Amygdala (tissue), 56 donors: ENCODE results near the gene CYP26B1.

Experiments
- DNase-seq, 56 donors: peaks; one replicate each; lab custom pipeline; 2025; lab: John Stamatoyannopoulos, UW

Gene CYP26B1

DNA sequence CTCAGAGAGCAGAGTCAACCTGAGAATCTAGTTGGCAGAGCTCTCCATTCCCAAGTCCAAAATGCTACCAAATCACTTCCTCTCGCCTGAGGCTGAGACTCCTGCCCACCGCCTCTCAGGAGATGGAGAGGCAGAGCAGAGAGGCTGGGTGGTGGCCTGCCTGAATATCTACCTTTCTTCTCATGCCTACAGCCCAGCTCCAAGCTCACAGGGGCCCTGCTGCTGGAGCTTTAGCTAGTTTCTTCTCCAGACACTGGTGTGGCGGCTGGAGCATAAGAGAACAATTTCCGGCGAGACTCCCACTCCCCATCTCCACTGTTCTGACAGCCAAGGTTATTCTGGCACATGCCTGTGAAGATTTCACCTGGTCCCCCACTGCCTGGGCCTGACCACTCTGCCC is 8.1 kb upstream of the CYP26B1 start:
- no peak for DNase-seq

DNA sequence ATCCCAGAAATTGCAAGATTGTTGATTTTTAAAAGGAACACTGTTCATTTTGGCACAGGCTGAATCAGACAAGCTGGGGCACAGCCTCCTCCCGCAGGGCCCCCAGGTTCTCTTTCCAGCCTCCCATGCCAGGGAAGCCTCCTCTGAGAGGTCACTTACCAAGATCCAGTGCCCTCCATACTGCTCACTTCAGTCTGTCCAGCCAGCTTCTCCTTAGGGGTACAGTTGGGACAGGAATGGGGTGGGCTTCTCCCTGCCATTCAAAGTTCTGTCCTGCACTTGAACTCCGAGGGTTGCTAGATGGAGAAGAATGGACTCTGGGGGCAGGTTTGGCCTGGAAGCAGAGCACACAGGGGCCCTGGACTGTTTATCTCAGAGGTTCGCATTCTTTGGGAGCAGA is 7.5 kb upstream of the CYP26B1 start:
- DNase-seq = no peak

DNA sequence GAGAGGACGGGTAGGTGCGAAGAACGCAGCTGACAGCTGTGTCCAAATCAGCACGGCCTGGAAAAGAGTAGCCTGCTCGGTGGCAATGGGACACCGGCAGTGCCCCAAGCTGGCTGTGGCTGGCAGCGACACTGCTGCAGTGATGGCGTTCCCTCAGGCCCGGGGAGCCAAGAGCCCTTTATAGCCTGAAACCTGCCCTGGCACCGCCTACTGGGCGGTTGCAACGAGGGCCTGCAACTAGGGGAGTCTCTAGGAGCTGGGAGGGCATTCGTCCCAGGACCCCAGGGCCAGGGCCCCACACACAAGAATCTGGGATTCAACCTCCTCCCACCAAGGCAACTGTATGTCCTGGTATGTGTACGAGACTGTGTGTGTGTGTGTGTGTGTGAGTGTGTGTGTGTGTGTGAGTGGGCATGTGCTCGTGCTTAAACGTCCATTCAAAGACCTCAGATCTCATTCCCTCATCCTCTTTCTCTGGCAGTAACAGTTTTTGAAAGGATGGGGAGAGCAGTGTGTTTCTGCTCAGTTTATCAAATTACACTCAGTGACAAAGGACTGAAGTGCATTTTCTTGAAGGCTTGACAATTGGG is 6.8 kb upstream of the CYP26B1 start:
- DNase-seq = no peak

DNA sequence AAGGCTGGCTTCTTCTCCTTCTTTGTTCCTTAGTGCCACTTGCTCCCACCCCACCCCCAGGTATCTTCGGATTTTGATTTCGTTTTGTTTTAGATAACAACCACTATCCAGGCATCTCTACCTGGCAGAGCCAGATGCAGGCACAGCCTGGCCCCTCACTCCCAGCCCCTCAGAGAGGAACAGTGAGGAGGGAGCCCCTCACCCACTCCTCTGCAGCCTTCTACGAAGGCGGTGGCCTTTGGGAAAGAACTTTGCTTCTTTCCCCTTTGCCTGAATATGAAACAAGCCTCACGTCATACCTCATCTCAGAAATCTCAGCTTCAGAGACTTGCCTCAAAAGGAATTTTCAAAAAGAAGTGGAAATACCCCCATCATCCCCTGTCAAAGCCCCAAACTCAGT is 6.3 kb upstream of the CYP26B1 start:
- no peak for DNase-seq

DNA sequence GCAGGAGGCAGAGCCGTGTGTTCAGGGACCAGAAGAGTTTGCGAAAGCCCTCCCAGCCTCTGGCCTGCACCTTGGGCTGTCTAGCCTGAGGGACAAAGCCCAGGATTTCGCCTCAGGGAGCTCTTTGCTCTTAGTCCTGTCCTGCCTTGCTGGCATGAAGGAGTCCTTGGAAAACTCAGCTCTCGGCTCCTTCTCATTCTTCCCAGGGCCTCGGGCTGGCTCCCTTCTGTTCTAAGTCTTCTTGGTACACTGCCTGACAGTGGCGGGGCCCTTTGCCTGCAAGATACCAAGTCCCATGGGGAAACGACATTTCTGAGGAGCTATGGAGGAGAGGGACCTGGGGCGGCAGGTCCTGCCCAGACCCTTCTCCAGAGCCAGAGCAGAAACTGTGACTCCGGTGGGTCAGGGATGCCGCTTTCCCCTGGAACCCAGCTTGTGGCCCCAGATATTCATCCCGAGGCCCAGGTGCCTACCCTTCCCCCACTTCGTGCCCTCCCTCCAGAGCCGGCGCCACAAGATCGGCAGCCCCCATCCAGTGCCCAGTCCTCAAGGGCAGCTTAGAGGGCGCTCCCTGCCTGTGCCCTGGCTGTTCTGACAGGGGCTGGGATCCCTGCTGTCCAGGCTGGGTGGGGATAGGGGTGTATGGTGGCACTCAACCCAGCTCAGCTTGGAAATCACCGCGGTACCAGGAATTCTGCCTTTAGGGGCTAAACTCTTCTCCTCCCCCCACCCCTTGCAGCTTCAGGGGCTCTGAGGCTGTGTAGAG is 5.5 kb upstream of the CYP26B1 start:
- DNase-seq = no peak

DNA sequence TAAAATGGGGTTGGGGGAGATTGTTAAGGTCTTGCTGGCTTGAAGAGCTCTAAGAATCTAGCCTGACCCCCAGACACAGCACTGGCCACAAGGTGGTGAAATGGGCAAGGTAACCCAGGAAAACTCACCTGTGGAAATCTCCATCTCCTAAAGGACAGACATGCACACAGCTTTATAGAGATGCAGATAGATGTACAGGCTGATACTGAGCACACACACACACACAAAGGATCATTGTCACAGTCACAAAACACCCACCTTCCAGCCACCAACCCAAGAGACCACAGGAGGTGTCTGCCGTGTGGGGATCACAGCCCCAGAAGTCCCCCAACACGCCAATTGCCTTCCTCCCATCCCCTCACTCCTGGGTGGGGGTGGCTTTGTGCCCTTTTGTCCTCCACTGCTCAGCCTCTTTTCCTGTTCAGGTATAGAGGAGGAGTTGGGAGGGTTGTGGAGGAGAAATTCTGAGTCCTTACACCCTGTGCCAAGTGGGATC is 3.2 kb upstream of the CYP26B1 start:
- DNase-seq = no peak

DNA sequence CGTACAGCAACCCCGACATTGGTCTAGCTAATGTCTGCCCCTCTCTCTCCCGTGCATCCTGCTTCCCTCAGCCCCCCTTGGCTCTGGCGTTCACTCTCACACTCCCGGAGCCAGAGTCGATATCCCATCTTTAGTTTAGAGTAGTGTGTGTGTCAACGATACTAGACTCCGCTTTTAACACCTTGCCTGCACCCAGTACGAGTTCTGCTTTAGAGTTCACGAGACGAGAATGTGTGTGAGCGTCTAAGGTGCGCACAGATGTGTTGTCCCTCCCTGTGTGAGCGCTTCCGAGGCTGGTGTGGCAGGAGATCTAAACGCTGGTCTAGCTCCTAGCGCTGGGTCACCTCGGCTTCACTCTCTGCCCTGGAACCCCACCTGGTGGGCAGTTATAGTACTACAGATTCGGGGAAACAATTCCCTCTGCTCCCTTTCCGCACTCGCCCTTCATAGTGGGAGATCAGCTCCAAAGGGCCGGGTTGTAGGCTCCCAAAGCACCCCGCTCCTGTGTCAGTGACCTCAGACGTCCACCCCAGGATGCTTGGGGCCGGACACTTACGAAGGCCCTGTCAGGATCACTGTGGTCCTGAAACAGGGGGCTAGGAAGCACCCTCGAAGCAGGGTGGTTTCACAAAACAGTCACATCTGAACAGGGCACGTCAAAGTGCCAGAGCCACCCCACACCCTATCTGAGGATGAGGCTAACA is 2.6 kb upstream of the CYP26B1 start:
- peak in 48 of 56 donors; percentile 35 to 89 (median 64) for DNase-seq

DNA sequence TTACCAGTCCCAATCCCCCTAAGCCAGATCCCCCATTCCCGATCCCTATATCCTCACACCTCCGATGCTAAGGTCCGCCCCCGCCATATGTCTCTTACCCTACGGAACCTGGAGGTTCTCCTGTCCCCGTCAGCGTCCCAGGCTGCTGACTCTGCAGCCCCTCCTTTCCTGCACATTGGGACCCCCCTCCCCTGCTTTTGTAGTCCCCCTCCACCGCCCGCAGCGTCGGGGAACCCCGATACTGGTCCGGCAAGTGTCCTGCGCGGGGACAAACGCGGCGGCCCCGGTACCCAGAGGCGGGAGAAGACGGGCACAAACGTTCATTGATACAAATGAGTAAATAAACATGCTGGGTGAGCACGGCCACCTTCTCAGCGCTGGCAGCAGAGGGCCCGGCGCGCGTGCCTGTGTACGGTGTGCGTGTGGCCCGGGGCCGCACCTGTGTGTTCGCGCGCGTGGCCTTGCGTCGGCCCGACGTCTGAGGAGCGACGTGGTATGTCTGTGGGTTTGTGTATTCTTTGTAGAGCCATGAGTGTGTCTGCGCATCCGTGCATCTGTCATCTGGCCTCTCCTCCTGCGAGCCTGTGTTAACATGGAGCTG is 2.0 kb upstream of the CYP26B1 start:
- DNase-seq = peak in 4 of 56 donors; percentile 29 to 61 (median 57)

DNA sequence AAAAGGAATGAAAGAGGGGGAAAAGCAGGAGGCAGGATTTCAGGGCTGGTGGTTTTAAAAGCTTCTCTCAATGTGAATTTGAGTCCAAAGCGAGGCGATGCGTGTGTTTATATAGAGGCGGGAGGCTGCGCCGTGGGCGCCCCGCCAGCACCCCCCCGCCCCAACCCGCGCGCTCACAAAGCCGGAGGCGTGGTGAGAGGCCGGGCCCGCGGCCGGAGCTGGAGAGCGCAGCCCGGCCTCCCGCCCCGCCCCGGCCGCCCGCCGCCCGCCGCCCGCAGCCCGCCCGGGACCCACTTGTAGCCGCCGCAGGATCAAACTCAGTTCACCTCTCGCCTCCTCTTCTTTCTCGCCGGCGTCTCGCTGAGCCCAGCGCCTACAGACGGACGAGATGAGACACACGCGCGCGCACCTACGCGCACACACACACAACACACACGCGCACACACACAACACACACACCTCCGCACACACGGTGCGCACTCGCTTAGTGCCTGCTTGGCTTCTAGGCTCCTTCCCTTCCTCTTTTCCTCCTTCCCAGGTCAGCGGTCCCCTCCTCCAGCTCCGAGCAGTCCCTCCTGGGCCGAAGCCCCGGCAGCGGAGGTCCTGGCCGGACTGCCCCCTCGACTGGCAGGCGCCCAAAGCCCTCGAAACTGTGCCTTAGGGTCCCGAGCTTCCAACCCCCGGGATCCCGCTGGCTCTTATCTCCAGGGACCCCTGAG is 1.3 kb upstream of the CYP26B1 start:
- peak in 22 of 56 donors; percentile 19 to 73 (median 42) for DNase-seq

DNA sequence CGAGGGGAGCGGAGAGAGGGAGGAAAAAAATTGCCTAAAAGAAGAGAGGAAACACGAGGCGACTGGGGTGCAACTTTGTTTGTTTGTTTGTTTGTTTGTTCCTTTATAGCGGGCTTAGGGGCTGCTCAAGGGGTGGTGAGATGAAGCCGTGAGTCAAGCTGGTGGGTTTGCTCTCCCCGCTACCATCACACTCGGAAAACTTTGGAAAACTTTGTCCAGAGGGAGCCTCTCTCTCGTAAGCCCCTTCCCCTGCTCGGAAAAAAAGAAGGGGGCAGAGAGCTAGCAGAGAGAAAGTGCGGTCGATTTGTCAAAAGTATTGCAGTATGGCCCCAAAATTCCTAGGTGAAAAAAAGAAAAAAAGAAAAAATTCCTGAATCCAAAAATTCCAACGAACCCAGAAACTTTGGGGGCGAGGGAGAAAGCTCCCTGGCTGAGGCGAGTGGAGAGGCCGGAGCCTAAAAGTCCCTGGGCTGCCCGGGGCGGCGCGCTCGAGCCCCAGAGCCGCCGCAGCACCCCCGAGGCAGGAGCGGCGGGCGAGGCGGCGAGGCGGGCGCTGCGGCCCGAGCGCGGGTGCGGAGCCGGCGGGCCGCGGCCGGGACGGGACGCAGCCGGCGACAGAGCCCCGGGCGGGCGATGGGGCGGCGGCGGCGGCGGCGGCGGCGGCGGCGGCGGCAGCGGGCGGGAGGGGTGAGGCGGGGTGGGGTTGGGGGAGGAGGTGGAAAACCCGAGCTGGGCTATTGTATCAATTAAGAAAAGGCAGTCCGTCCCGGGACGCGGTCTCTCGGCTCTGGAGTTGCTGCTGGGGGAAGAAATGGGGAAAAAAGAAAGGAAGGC is 558 bp upstream of the CYP26B1 start:
- DNase-seq = peak in 1 of 56 donors; percentile 32

DNA sequence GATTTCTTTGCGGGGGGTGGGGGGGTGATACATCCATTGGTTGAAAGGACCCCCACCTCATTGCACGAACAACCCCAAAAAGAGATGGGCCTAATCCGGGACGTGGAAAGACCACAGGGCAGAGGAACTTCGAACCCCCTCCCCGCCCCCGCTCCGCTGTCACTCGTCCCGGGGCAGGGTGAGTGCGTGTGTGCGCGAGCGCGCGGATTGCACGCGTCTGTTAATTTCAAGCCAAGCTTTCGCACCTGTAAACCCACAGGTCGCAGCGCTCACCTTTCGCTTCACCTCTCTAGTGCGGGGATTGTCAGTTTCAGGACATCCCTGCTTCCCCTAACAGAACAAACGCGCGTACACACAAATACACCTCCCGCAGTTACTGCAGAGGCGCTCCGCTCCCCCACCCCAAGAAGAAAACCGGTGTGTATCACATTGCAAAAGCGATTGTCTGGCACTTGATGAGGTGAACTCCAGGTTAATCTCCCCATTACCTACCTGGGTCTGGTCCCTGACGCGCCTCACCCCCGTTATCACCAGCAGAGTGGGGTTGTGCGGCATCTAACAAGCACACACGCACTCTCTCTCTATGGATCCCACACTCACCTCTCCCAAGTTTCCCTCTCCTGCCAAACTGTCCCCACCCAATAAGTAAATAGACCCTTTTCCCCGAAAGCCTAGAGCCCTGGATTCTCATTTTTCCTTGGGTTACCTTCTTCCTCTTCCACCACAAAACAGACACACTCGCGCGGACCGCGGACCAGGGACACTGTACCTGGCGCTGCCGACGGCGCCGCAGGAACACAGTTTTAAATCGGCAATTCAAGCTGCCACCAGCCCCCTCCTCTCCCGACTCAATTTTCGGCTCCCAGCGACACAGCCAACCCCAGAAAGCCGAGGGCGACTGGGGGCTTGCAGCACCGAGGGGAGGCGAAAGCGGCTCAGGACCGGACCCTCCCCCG is 1.0 kb downstream of the CYP26B1 start:
- no peak for DNase-seq

DNA sequence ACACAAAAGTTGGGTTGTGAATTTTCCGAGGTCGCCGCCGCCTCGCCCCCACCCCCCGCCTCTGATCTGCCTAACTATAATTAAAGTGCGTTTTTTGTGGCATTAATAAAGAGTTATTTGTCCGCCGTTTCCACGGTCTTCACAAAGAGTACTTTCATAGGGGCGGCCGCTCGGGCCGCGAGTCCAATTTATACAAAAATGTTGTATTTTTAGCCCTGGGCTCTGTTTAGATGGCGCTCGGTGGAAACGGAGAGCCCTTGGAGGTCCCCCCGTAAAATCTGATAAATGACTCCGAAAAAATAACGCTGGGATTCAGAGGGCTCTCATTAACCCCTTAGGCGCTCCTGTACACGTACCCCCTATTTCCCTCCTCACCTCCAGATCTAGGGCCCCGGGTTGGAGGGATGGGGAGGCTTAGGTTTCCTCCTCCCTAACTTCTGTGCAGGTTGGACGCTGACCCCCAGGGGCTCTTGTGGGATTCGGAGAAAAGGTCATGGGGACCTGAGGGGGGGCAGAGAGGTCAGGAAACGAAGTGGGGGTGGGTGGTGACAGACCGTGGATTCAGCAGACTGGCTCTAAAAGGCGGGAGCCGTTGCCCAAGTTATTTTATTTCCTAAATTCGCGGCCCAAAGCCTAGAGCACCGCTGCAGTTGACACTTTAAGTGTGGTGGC is 1.9 kb downstream of the CYP26B1 start:
- peak in 2 of 56 donors; percentile 29 to 47 for DNase-seq

DNA sequence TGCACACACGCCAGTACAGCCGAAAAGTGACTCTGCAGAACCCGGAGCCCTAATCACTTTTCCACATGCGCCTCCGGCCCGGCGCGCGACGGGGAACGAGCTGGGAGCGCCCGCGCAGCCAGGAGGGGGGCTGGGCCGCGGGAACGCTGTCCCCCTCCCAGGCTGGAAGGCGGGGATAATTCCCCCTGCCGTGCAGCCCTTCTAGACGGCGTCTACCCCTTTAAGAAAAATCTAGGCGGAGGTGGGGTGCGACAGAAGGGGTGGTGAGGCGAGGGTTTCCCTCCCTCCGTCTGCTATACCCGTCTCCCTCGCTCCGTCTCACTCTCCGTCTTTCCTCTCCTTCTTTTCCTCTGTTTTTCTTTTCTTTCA is 2.4 kb downstream of the CYP26B1 start:
- peak in 4 of 56 donors; percentile 28 to 50 (median 46) for DNase-seq

DNA sequence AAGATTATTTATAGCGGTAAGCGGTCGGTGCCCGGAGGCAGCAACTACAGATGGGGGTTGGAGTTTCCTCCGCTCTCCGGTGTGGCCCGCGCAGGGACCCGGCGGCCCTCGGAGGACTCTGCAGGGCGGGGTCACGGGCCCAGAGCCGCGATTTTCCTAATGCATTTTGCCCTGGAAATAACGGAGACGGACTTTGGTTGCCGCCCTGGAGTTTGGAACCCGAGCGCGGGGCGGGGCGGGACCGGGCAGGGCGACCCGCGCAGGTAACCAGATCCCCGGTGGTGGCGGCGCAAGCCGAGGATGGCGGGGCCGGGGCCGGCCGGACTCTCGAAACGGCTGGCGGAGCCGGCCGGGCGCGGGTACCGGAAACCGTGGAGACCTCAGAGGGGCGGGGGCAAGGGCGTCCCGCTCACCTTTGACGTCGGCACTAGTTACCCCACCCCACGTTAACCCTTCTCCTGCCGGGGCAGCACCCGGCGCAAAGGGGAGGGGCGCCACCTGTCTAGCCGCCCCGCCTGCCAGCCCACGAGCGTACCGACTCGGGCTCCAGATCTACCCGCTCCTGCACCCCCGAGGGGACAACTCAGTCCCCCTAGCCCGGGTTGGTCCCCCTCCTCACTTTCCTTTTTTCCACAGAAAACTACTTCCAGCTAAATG is 2.9 kb downstream of the CYP26B1 start:
- peak in 2 of 56 donors; percentile 27 to 49 for DNase-seq

DNA sequence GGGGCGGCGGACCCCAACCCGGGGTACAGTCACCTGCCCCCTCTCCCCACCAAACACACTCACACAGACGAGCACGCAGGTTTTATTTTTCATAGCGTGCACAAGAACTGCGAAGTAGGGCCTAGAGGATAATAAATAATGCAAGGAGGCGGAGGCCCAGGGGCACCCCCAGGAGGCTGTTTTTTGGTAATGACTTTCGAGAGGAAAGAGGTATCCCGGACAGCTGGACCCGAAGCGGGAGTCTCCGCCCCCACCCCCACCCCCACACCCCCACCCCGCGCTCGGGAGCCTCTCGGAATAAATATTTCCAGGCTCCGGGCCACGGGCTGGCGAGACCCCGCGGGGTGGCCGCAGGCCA is 3.4 kb downstream of the CYP26B1 start:
- DNase-seq = peak in 2 of 56 donors; percentile 22 to 40

DNA sequence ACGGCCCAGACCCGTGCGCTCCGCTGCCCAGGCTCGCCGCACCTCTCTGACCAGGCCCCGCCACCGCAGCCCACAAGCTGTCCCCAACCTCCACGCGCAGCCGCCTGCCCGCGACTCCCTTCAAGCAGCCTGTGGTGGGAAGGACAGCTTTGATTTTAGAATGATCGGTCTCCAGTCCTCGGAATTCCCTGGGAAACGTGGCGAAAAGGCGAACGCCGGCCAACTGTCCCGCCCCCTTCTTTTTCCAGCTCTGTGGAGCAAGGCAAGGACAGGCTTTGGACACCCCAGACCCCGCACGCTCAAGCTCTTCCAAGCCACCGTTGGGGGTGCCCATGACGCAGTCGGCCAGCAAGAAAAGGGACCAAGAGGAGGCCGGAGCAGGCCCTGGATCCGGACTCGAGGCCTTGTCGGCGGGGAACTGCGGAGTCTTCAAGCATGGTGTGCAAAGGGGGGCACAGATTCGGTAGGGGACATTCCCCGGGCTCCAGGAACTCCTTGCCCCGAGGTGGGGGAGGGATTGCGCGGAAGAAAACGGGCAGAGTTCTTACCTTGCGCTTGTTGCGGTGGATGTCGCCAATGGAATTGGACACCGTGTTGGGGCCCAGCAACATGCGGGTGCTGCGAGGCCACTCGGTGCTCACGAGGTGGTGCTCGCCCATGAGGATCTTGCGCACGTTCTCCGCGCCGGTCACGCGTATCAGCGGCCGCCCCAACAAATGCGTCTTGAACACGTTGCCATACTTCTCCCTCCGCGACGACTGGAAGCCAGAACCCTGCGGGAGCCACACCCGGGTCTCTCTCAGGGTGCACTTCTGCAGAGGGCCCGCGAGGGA is 4.0 kb downstream of the CYP26B1 start:
- peak in 6 of 56 donors; percentile 17 to 61 (median 54) for DNase-seq
